ENCODE results near the gene ROBO2. TPM values are rescaled to one million over a fixed set of nuclear protein-coding genes. Genes with fewer than 3 reads are reported as not detected.
"Not testable (repeated sequence)": the region's sequence is repeated elsewhere in the genome, so short reads cannot be mapped to it uniquely, and the experiment has no call there.

ROBO2 gene
- total RNA-seq, 2 donors from 2014 or later = not detected

- Mint-ChIP-seq H3K27ac (no peak overlapping the region), H3K4me3 (no peak overlapping the region), H3K36me3 (ENCODE audit: low read depth) (no peaks in the 10 kb centered on the region), H3K27me3 (no peaks in the 10 kb centered on the region), H3K4me1 (no peaks in the 10 kb centered on the region)
- no peak for ATAC-seq
- no peak for DNase-seq
- no peaks in the 10 kb centered on the region for H3K9me3 ChIP-seq (ENCODE audit: control insufficient read depth, low read length, poor library complexity, severe bottlenecking)
Measured at GRCh38 chr3:77372634-77373346, 332.9 kb downstream of the ROBO2 start.

GRCh38 chr3:77373619-77374018, 333.7 kb downstream of the ROBO2 start:
- ATAC-seq (no peak), DNase-seq (no peak)
- Mint-ChIP-seq H3K27me3 (no peaks in the 10 kb centered on the region), H3K4me3 (no peak overlapping the region), H3K36me3 (ENCODE audit: low read depth) (no peaks in the 10 kb centered on the region), H3K4me1 (no peaks in the 10 kb centered on the region), H3K27ac (no peak overlapping the region)
- H3K9me3 ChIP-seq (ENCODE audit: control insufficient read depth, low read length, poor library complexity, severe bottlenecking) = no peaks in the 10 kb centered on the region

- H3K9me3 ChIP-seq (ENCODE audit: control insufficient read depth, low read length, poor library complexity, severe bottlenecking) = no peaks in the 10 kb centered on the region
- no peaks in the 10 kb centered on the region for H3K4me1 Mint-ChIP-seq
- H3K4me3 Mint-ChIP-seq = no peak overlapping the region
- H3K36me3 Mint-ChIP-seq (ENCODE audit: low read depth) = no peaks in the 10 kb centered on the region
- DNase-seq = no peak
- no peak for ATAC-seq
- no peaks in the 10 kb centered on the region for H3K27me3 Mint-ChIP-seq
- no peak overlapping the region for H3K27ac Mint-ChIP-seq
Measured at GRCh38 chr3:77376511-77376910, 336.6 kb downstream of the ROBO2 start.

- ATAC-seq (no peak), DNase-seq (no peak)
- H3K27me3 Mint-ChIP-seq = no peaks in the 10 kb centered on the region
- H3K4me1 Mint-ChIP-seq = no peaks in the 10 kb centered on the region
- no peaks in the 10 kb centered on the region for H3K9me3 ChIP-seq (ENCODE audit: control insufficient read depth, low read length, poor library complexity, severe bottlenecking)
- H3K27ac Mint-ChIP-seq = no peak overlapping the region
- H3K36me3 Mint-ChIP-seq (ENCODE audit: low read depth) = no peaks in the 10 kb centered on the region
- H3K4me3 Mint-ChIP-seq = no peak overlapping the region
Measured at GRCh38 chr3:77377717-77378116, 337.8 kb downstream of the ROBO2 start.

- ATAC-seq = no peak
- DNase-seq = no peak
- no peak overlapping the region for H3K27ac Mint-ChIP-seq
- no peaks in the 10 kb centered on the region for H3K36me3 Mint-ChIP-seq (ENCODE audit: low read depth)
- H3K27me3 Mint-ChIP-seq = no peaks in the 10 kb centered on the region
- no peaks in the 10 kb centered on the region for H3K4me1 Mint-ChIP-seq
- H3K4me3 Mint-ChIP-seq = no peak overlapping the region
- no peaks in the 10 kb centered on the region for H3K9me3 ChIP-seq (ENCODE audit: control insufficient read depth, low read length, poor library complexity, severe bottlenecking)
Measured at GRCh38 chr3:77380136-77380535, 340.2 kb downstream of the ROBO2 start.

- no peaks in the 10 kb centered on the region for H3K4me1 Mint-ChIP-seq
- no peaks in the 10 kb centered on the region for H3K36me3 Mint-ChIP-seq (ENCODE audit: low read depth)
- no peaks in the 10 kb centered on the region for H3K9me3 ChIP-seq (ENCODE audit: control insufficient read depth, low read length, poor library complexity, severe bottlenecking)
- H3K4me3 Mint-ChIP-seq = no peak overlapping the region
- H3K27ac Mint-ChIP-seq = no peak overlapping the region
- ATAC-seq (no peak), DNase-seq (no peak)
- H3K27me3 Mint-ChIP-seq = no peaks in the 10 kb centered on the region
Measured at GRCh38 chr3:77381431-77381830, 341.5 kb downstream of the ROBO2 start.

GRCh38 chr3:77392181-77392580, 352.3 kb downstream of the ROBO2 start:
- no peaks in the 10 kb centered on the region for H3K36me3 Mint-ChIP-seq (ENCODE audit: low read depth)
- no peaks in the 10 kb centered on the region for H3K4me1 Mint-ChIP-seq
- H3K9me3 ChIP-seq (ENCODE audit: control insufficient read depth, low read length, poor library complexity, severe bottlenecking) = no peaks in the 10 kb centered on the region
- H3K27me3 Mint-ChIP-seq = no peaks in the 10 kb centered on the region
- DNase-seq = no peak
- H3K27ac Mint-ChIP-seq = no peak overlapping the region
- no peak for ATAC-seq
- H3K4me3 Mint-ChIP-seq = no peak overlapping the region

- H3K36me3 Mint-ChIP-seq (ENCODE audit: low read depth) = no peaks in the 10 kb centered on the region
- DNase-seq (no peak), ATAC-seq (no peak)
- H3K9me3 ChIP-seq (ENCODE audit: control insufficient read depth, low read length, poor library complexity, severe bottlenecking) = no peaks in the 10 kb centered on the region
- H3K27me3 Mint-ChIP-seq = no peaks in the 10 kb centered on the region
- H3K4me3 Mint-ChIP-seq = no peak overlapping the region
- no peaks in the 10 kb centered on the region for H3K4me1 Mint-ChIP-seq
- H3K27ac Mint-ChIP-seq = no peak overlapping the region
Measured at GRCh38 chr3:77394046-77394445, 354.1 kb downstream of the ROBO2 start.

GRCh38 chr3:77404871-77405270, 365.0 kb downstream of the ROBO2 start:
- no peak overlapping the region for H3K27ac Mint-ChIP-seq
- no peaks in the 10 kb centered on the region for H3K9me3 ChIP-seq (ENCODE audit: control insufficient read depth, low read length, poor library complexity, severe bottlenecking)
- H3K4me1 Mint-ChIP-seq = no peaks in the 10 kb centered on the region
- no peaks in the 10 kb centered on the region for H3K27me3 Mint-ChIP-seq
- no peak overlapping the region for H3K4me3 Mint-ChIP-seq
- DNase-seq (no peak), ATAC-seq (no peak)
- no peaks in the 10 kb centered on the region for H3K36me3 Mint-ChIP-seq (ENCODE audit: low read depth)

GRCh38 chr3:77407441-77407840, 367.5 kb downstream of the ROBO2 start:
- H3K4me3 Mint-ChIP-seq = no peak overlapping the region
- H3K9me3 ChIP-seq (ENCODE audit: control insufficient read depth, low read length, poor library complexity, severe bottlenecking) = no peaks in the 10 kb centered on the region
- no peaks in the 10 kb centered on the region for H3K27me3 Mint-ChIP-seq
- no peak overlapping the region for H3K27ac Mint-ChIP-seq
- ATAC-seq = no peak
- no peaks in the 10 kb centered on the region for H3K36me3 Mint-ChIP-seq (ENCODE audit: low read depth)
- H3K4me1 Mint-ChIP-seq = no peaks in the 10 kb centered on the region
- DNase-seq = no peak

- H3K9me3 ChIP-seq (ENCODE audit: control insufficient read depth, low read length, poor library complexity, severe bottlenecking); H3K27me3 Mint-ChIP-seq; H3K4me3 Mint-ChIP-seq; DNase-seq; H3K27ac Mint-ChIP-seq; H3K36me3 Mint-ChIP-seq (ENCODE audit: low read depth); H3K4me1 Mint-ChIP-seq; ATAC-seq: not testable (repeated sequence)
Measured at GRCh38 chr3:77410334-77410733, 370.4 kb downstream of the ROBO2 start.

- no peaks in the 10 kb centered on the region for H3K27me3 Mint-ChIP-seq
- H3K4me3 Mint-ChIP-seq = no peak overlapping the region
- no peaks in the 10 kb centered on the region for H3K9me3 ChIP-seq (ENCODE audit: control insufficient read depth, low read length, poor library complexity, severe bottlenecking)
- no peak overlapping the region for H3K27ac Mint-ChIP-seq
- DNase-seq = no peak
- ATAC-seq = no peak
- no peaks in the 10 kb centered on the region for H3K36me3 Mint-ChIP-seq (ENCODE audit: low read depth)
- no peaks in the 10 kb centered on the region for H3K4me1 Mint-ChIP-seq
Measured at GRCh38 chr3:77411334-77411733, 371.4 kb downstream of the ROBO2 start.

GRCh38 chr3:77412021-77412438, 372.1 kb downstream of the ROBO2 start:
- H3K9me3 ChIP-seq (ENCODE audit: control insufficient read depth, low read length, poor library complexity, severe bottlenecking) = no peaks in the 10 kb centered on the region
- H3K4me1 Mint-ChIP-seq = no peaks in the 10 kb centered on the region
- ATAC-seq (no peak), DNase-seq (no peak)
- no peak overlapping the region for H3K27ac Mint-ChIP-seq
- no peaks in the 10 kb centered on the region for H3K36me3 Mint-ChIP-seq (ENCODE audit: low read depth)
- H3K27me3 Mint-ChIP-seq = no peaks in the 10 kb centered on the region
- H3K4me3 Mint-ChIP-seq = no peak overlapping the region

- no peak for ATAC-seq
Measured at GRCh38 chr3:77412584-77412983, 372.7 kb downstream of the ROBO2 start.

More at GRCh38 chr3:77412584-77412983, 372.7 kb downstream of the ROBO2 start:
- Mint-ChIP-seq H3K36me3 (ENCODE audit: low read depth) (no peaks in the 10 kb centered on the region), H3K27me3 (no peaks in the 10 kb centered on the region), H3K4me1 (no peaks in the 10 kb centered on the region), H3K27ac (no peak overlapping the region), H3K4me3 (no peak overlapping the region)
- no peak for DNase-seq
- H3K9me3 ChIP-seq (ENCODE audit: control insufficient read depth, low read length, poor library complexity, severe bottlenecking) = no peaks in the 10 kb centered on the region
